DND-41 (cell line): ENCODE data around the gene PCDH9.

ENCODE experiments used
- ATAC-seq: fragments of 200-7000 bp; cut with Tn5 transposase; 3 replicates; pipeline ENCODE4 v1.9.1; 2021; ENCODE audit warnings: low read depth; ENCODE audit not compliant: insufficient read depth
- DNase-seq: peaks from one replicate; pipeline ENCODE4 v3.0.0-alpha.2; 2020
- H2AFZ ChIP-seq: 2 replicates; pipeline ENCODE4 v1.6.0; 2012; ENCODE audit warnings: low read depth, low read length
- H3K27ac ChIP-seq: 2 replicates; pipeline ENCODE4 v1.5.1; 2012; ENCODE audit warnings: low read length, inconsistent platforms
- H3K27me3 ChIP-seq: fragments of 200-600 bp; sonication (generic); 2 replicates; pipeline ENCODE4 v1.6.0; 2012; ENCODE audit warnings: low read length, mild to moderate bottlenecking, inconsistent platforms; ENCODE audit not compliant: insufficient read depth, poor library complexity
- H3K36me3 ChIP-seq: 2 replicates; pipeline ENCODE4 v1.5.1; 2012; ENCODE audit warnings: low read length, inconsistent platforms; ENCODE audit not compliant: insufficient read depth
- H3K4me1 ChIP-seq: 2 replicates; pipeline ENCODE4 v1.5.1; 2012; ENCODE audit warnings: mild to moderate bottlenecking, low read length; ENCODE audit not compliant: insufficient read depth
- H3K4me2 ChIP-seq: 2 replicates; pipeline ENCODE4 v1.6.0; 2012; ENCODE audit warnings: mild to moderate bottlenecking, moderate library complexity, low read length, inconsistent platforms; ENCODE audit not compliant: insufficient read depth
- H3K4me3 ChIP-seq, 2 experiments: fragments of 200-600 bp in 1 of 2; shearing (Covaris generic) in 1 of 2; 2 replicates each; pipeline ENCODE4 v1.5.1; 2012 to 2016; ENCODE audit warnings: inconsistent platforms in 2 of 2, low read length in 2 of 2, mild to moderate bottlenecking in 2 of 2, low read depth in 1 of 2, moderate library complexity in 1 of 2
- H3K79me2 ChIP-seq: 2 replicates; pipeline ENCODE4 v1.6.0; 2012; ENCODE audit warnings: low read length, inconsistent platforms; ENCODE audit not compliant: insufficient read depth
- H3K9ac ChIP-seq: 2 replicates; pipeline ENCODE4 v1.6.0; 2012; ENCODE audit warnings: low read depth, mild to moderate bottlenecking, inconsistent platforms, low read length, moderate library complexity
- H3K9me3 ChIP-seq: 2 replicates; pipeline ENCODE4 v1.5.1; 2012; ENCODE audit warnings: low read length, moderate library complexity, mild to moderate bottlenecking, inconsistent platforms; ENCODE audit not compliant: insufficient read depth, severe bottlenecking
- H4K20me1 ChIP-seq: 2 replicates; pipeline ENCODE4 v1.6.0; 2012; ENCODE audit warnings: low read length; ENCODE audit not compliant: insufficient read depth
- CTCF ChIP-seq: IDR thresholded peaks from 2 replicates; pipeline ENCODE4 v1.5.1; 2012; ENCODE audit warnings: borderline replicate concordance, low read length, moderate library complexity, mild to moderate bottlenecking; ENCODE audit not compliant: poor library complexity, severe bottlenecking; ENCODE audit errors: extremely low read depth
- EZH2 ChIP-seq: IDR thresholded peaks from 3 replicates; pipeline ENCODE4 v1.6.1; 2012; ENCODE audit warnings: borderline replicate concordance, low read depth, mild to moderate bottlenecking, moderate library complexity, low read length, inconsistent platforms; ENCODE audit not compliant: severe bottlenecking

Gene PCDH9

GRCh38 chr13:66528180-66528579, 702.0 kb downstream of the PCDH9 start:
- TF ChIP-seq EZH2 (no peak), CTCF (no peak)
- no peak for ATAC-seq
- no peaks in the 10 kb centered on the region for H4K20me1 ChIP-seq
- H3K27ac ChIP-seq = no peak overlapping the region
- H3K4me3 ChIP-seq = no peak overlapping the region
- no peak overlapping the region for H3K9ac ChIP-seq
- no peak for DNase-seq
- no peaks in the 10 kb centered on the region for H3K27me3 ChIP-seq
- no peaks in the 10 kb centered on the region for H3K36me3 ChIP-seq
- no peaks in the 10 kb centered on the region for H3K4me1 ChIP-seq
- H3K4me2 ChIP-seq = no peak overlapping the region
- no peaks in the 10 kb centered on the region for H3K79me2 ChIP-seq
- no peaks in the 10 kb centered on the region for H3K9me3 ChIP-seq
- H2AFZ ChIP-seq = no peak overlapping the region

- H3K4me3 ChIP-seq = no peak overlapping the region
- H3K4me1 ChIP-seq = 0 out of 2 replicates have a peak, but pooled peaks cover 3% of the 10 kb centered on the region
- H3K27me3 ChIP-seq = no peaks in the 10 kb centered on the region
- no peak overlapping the region for H3K27ac ChIP-seq
- TF ChIP-seq EZH2 (no peak), CTCF (no peak)
- ATAC-seq = no peak
- no peaks in the 10 kb centered on the region for H3K9me3 ChIP-seq
- H3K36me3 ChIP-seq = no peaks in the 10 kb centered on the region
- DNase-seq = no peak
- no peak overlapping the region for H3K4me2 ChIP-seq
- H4K20me1 ChIP-seq = no peaks in the 10 kb centered on the region
- H2AFZ ChIP-seq = 0 out of 2 replicates have a peak overlapping the region, but pooled peaks have one; percentile 12
- no peaks in the 10 kb centered on the region for H3K79me2 ChIP-seq
- H3K9ac ChIP-seq = no peak overlapping the region
Observed at GRCh38 chr13:66520511-66521355, 709.4 kb downstream of the PCDH9 start.

- Histone ChIP-seq H3K27me3 (no peaks in the 10 kb centered on the region), H3K79me2 (no peaks in the 10 kb centered on the region), H3K27ac (no peak overlapping the region), H2AFZ (no peak overlapping the region), H3K36me3 (no peaks in the 10 kb centered on the region), H3K4me3 (no peak overlapping the region), H4K20me1 (no peaks in the 10 kb centered on the region), H3K4me2 (no peak overlapping the region), H3K9me3 (no peaks in the 10 kb centered on the region), H3K4me1 (0 out of 2 replicates have a peak, but pooled peaks cover 3% of the 10 kb centered on the region), H3K9ac (no peak overlapping the region)
- no peak for TF ChIP-seq EZH2
- no peak for TF ChIP-seq CTCF
- ATAC-seq = no peak
- DNase-seq = no peak
Observed at GRCh38 chr13:66519259-66519658, 710.9 kb downstream of the PCDH9 start.
